Neural progenitor cell (in vitro differentiated cells): Measurements from ENCODE around the gene STEAP3. TPM values are rescaled to one million over a fixed set of nuclear protein-coding genes. Genes with fewer than 3 reads are reported as not detected.

Experiments used
- DNase-seq: peaks from one replicate; pipeline ENCODE4 v3.0.0-alpha.2; 2016; ENCODE audit warnings: low spot score
- H2AFZ ChIP-seq: fragments of 200-600 bp; sonication (generic); replicated peaks from 2 replicates; pipeline ENCODE4 v1.6.1; 2016; ENCODE audit warnings: antibody characterized with exemption
- H3F3A ChIP-seq: fragments of 200-600 bp; sonication (generic); 2 replicates; pipeline ENCODE4 v1.6.1; 2016; ENCODE audit warnings: antibody characterized with exemption, low read depth
- H3K27ac ChIP-seq: fragments of 200-600 bp; sonication (generic); 2 replicates; pipeline ENCODE4 v1.5.1; 2016; ENCODE audit warnings: mild to moderate bottlenecking
- H3K27me3 ChIP-seq: fragments of 200-600 bp; sonication (generic); 2 replicates; pipeline ENCODE4 v1.6.1; 2016; ENCODE audit warnings: mild to moderate bottlenecking, moderate library complexity
- H3K36me3 ChIP-seq: fragments of 200-600 bp; sonication (generic); 2 replicates; pipeline ENCODE4 v1.5.1; 2016
- H3K4me1 ChIP-seq: fragments of 200-600 bp; sonication (generic); 2 replicates; pipeline ENCODE4 v1.6.1; 2016; ENCODE audit warnings: mixed run types
- H3K4me2 ChIP-seq: fragments of 200-600 bp; sonication (generic); 2 replicates; pipeline ENCODE4 v1.6.1; 2016
- H3K4me3 ChIP-seq: fragments of 200-600 bp; sonication (generic); 2 replicates; pipeline ENCODE4 v1.5.1; 2016
- H3K79me2 ChIP-seq: fragments of 200-600 bp; sonication (generic); 2 replicates; pipeline ENCODE4 v1.6.1; 2016; ENCODE audit warnings: low read depth
- H3K9ac ChIP-seq: fragments of 200-600 bp; sonication (generic); 2 replicates; pipeline ENCODE4 v1.6.1; 2016
- H3K9me3 ChIP-seq: fragments of 200-600 bp; sonication (generic); 2 replicates; pipeline ENCODE4 v1.5.1; 2016; ENCODE audit warnings: low read depth
- H4K20me1 ChIP-seq: fragments of 200-600 bp; sonication (generic); 2 replicates; pipeline ENCODE4 v1.6.1; 2016; ENCODE audit warnings: low read depth
- H3K27ac Mint-ChIP-seq: 3 replicates; pipeline ENCODE4 v1.8.0; 2021; ENCODE audit warnings: mixed read lengths
- H3K27me3 Mint-ChIP-seq: 2 replicates; pipeline ENCODE4 v1.8.0; 2022; ENCODE audit warnings: low read depth, mild to moderate bottlenecking, inconsistent platforms, moderate library complexity, mixed read lengths; ENCODE audit not compliant: insufficient read depth
- H3K36me3 Mint-ChIP-seq: 3 replicates; pipeline ENCODE4 v1.8.0; 2021; ENCODE audit warnings: mixed read lengths
- H3K4me1 Mint-ChIP-seq: 3 replicates; pipeline ENCODE4 v1.8.0; 2021; ENCODE audit warnings: mixed read lengths
- H3K4me3 Mint-ChIP-seq: 3 replicates; pipeline ENCODE4 v1.8.0; 2021; ENCODE audit warnings: mild to moderate bottlenecking, moderate library complexity, mixed read lengths
- H3K9me3 Mint-ChIP-seq: 3 replicates; pipeline ENCODE4 v1.8.0; 2020; ENCODE audit warnings: mixed read lengths
- EZH2 ChIP-seq: fragments of 200-600 bp; sonication (generic); IDR thresholded peaks from 2 replicates; pipeline ENCODE4 v1.6.1; 2017; ENCODE audit warnings: antibody characterized with exemption, mild to moderate bottlenecking, moderate library complexity
- EZH2phosphoT487 ChIP-seq: fragments of 200-600 bp; sonication (generic); IDR thresholded peaks from 2 replicates; pipeline ENCODE4 v1.6.1; 2017; ENCODE audit warnings: antibody characterized with exemption
- total RNA-seq: library from RNA; depleted of rRNA; stranded (reverse); fragments of >200 nt; gene quantifications from 2 replicates; pipeline ENCODE4 v1.2.3, GENCODE V29; 2015; ENCODE audit warnings: low replicate concordance
- TF ChIP-seq, protein P1 (sequence below): fragments of 200-600 bp; sonication (generic); IDR thresholded peaks from 2 replicates; pipeline ENCODE4 v1.5.1; 2017; ENCODE audit warnings: antibody characterized with exemption, mild to moderate bottlenecking

STEAP3 gene
- total RNA-seq, 1 donor from 2014 or later: 0.30 TPM

DNA sequence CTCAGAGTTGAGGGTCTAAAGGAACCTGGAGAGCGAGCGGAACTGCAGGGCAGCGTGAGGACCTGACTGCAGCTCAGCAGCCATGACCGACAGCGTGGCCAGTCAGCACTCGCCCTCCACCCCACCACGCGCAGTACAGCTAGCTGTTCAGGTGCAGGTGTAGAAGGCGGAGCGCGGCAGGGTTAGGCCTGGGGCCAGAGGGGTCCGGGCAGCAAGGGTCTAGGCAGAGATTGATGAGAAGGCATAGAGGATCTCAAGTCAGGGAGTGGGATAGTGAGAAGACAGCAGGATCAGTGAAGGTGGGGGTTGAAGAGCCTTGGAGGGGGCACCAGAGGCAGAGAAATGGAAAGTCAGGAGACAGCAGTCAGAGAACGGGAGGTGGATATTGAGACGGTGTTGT, 71.0 kb downstream of the STEAP3 start:
- no peak overlapping the region for H3K4me3 ChIP-seq
- no peaks in the 10 kb centered on the region for H3K27me3 ChIP-seq
- H3K4me1 Mint-ChIP-seq: peaks cover 5% of the 10 kb centered on the region
- no peaks in the 10 kb centered on the region for H3K4me1 ChIP-seq
- no peaks in the 10 kb centered on the region for H3K79me2 ChIP-seq
- H3F3A ChIP-seq: no peaks in the 10 kb centered on the region
- DNase-seq: no peak
- H3K4me2 ChIP-seq: no peak overlapping the region
- H3K4me3 Mint-ChIP-seq: no peak overlapping the region
- TF ChIP-seq EZH2phosphoT487: no peak
- TF ChIP-seq EZH2: no peak
- TF ChIP-seq, protein P1, sequence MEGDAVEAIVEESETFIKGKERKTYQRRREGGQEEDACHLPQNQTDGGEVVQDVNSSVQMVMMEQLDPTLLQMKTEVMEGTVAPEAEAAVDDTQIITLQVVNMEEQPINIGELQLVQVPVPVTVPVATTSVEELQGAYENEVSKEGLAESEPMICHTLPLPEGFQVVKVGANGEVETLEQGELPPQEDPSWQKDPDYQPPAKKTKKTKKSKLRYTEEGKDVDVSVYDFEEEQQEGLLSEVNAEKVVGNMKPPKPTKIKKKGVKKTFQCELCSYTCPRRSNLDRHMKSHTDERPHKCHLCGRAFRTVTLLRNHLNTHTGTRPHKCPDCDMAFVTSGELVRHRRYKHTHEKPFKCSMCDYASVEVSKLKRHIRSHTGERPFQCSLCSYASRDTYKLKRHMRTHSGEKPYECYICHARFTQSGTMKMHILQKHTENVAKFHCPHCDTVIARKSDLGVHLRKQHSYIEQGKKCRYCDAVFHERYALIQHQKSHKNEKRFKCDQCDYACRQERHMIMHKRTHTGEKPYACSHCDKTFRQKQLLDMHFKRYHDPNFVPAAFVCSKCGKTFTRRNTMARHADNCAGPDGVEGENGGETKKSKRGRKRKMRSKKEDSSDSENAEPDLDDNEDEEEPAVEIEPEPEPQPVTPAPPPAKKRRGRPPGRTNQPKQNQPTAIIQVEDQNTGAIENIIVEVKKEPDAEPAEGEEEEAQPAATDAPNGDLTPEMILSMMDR: no peak
- no peak overlapping the region for H2AFZ ChIP-seq
- H3K36me3 Mint-ChIP-seq: no peaks in the 10 kb centered on the region
- no peak overlapping the region for H3K9ac ChIP-seq
- H4K20me1 ChIP-seq: no peaks in the 10 kb centered on the region
- H3K9me3 Mint-ChIP-seq: no peaks in the 10 kb centered on the region
- H3K27ac Mint-ChIP-seq: no peak overlapping the region
- H3K9me3 ChIP-seq: no peaks in the 10 kb centered on the region
- no peaks in the 10 kb centered on the region for H3K27me3 Mint-ChIP-seq
- no peak overlapping the region for H3K27ac ChIP-seq
- no peaks in the 10 kb centered on the region for H3K36me3 ChIP-seq

GRCh38 chr2:119295688-119296375, 72.2 kb downstream of the STEAP3 start:
- Histone ChIP-seq H2AFZ (no peak overlapping the region), H3F3A (peaks cover 3% of the 10 kb centered on the region), H3K9me3 (no peaks in the 10 kb centered on the region), H3K27me3 (no peaks in the 10 kb centered on the region), H3K27ac (no peak overlapping the region), H3K9ac (no peak overlapping the region), H3K4me2 (no peak overlapping the region), H3K36me3 (no peaks in the 10 kb centered on the region), H3K4me1 (peaks cover under 1% of the 10 kb centered on the region), H3K79me2 (no peaks in the 10 kb centered on the region), H4K20me1 (no peaks in the 10 kb centered on the region), H3K4me3 (no peak overlapping the region)
- Mint-ChIP-seq H3K4me1 (peaks cover 5% of the 10 kb centered on the region), H3K4me3 (no peak overlapping the region), H3K27ac (no peak overlapping the region), H3K36me3 (no peaks in the 10 kb centered on the region), H3K9me3 (no peaks in the 10 kb centered on the region), H3K27me3 (no peaks in the 10 kb centered on the region)
- no peak for TF ChIP-seq EZH2
- no peak for TF ChIP-seq EZH2phosphoT487
- TF ChIP-seq, protein P1: no peak
- no peak for DNase-seq

DNA sequence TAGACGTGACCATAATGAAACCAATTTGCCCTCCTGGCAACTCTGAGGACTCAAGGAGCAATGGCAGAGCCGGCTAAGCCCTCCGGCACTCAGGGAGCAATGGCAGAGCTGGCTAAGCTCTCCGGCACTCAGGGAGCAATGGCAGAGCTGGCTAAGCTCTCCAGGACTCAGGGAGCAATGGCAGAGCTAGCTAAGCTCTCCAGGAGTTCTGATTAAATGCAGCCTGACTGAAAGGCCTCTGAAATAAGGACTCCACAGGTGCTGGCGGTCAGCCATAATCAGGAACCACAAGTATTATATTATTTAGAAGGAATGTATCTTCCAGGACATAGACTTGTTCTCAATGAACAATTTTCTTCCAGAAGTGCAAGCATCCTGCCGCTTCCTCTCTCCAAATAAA, 77.8 kb downstream of the STEAP3 start:
- Mint-ChIP-seq H3K9me3 (no peaks in the 10 kb centered on the region), H3K27ac (no peak overlapping the region), H3K27me3 (no peaks in the 10 kb centered on the region), H3K4me3 (no peak overlapping the region), H3K36me3 (no peaks in the 10 kb centered on the region), H3K4me1 (peaks cover 9% of the 10 kb centered on the region)
- Histone ChIP-seq H3K9ac (no peak overlapping the region), H2AFZ (no peak overlapping the region), H3K4me1 (peaks cover 18% of the 10 kb centered on the region), H3K27ac (no peak overlapping the region), H3K79me2 (no peaks in the 10 kb centered on the region), H4K20me1 (peaks cover 3% of the 10 kb centered on the region), H3K9me3 (no peaks in the 10 kb centered on the region), H3K4me3 (no peak overlapping the region), H3K36me3 (no peaks in the 10 kb centered on the region), H3K4me2 (peak overlapping the region; percentile 43), H3F3A (peaks cover 11% of the 10 kb centered on the region), H3K27me3 (no peaks in the 10 kb centered on the region)
- peak; percentile 71 for DNase-seq
- TF ChIP-seq, protein P1: no peak
- TF ChIP-seq EZH2 (no peak), EZH2phosphoT487 (no peak)
